NCI-H187 (cell line): ENCODE results near the gene ZCCHC2.

Experiments used
- DNase-seq, 2 experiments: peaks; one replicate each; lab custom pipeline; 2025; lab: John Stamatoyannopoulos, UW

The ZCCHC2 gene

DNA sequence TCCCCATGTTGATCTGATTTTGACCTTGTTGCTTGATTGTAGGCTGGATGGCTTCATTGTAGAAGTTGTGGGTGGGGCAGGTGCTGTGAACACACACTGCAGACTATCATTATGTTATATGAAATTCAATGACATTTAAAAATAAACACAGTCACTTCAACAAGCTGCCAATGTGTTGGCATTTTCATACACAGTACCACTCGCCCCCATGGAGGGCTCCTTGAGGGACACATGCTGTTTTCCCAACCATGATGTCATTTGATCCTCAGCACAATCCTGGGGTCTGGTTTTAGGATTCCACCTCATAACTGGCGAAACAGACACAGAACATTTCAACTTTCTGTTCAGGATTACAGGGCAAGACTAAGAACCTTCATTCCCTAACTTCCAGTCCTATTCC, 86.9 kb downstream of the ZCCHC2 start:
- DNase-seq, result no peak

DNA sequence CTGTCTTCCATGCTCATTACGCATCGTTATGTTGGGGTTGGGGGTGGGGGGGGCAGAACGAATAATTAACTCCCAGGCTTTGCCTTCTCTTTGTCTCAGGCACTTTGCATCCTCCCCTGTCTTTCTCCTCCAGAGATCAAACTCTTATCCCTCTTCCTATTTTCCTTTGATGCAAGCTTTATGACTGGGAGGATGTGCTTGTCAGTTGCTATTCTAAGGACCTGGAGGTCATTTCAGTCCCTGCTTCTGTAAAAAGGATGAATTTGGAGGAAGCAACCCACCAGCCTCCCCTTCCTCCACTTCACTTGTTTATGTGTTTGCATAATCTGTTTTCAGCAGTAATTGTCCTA, 87.5 kb downstream of the ZCCHC2 start:
- DNase-seq, result no peak

DNA sequence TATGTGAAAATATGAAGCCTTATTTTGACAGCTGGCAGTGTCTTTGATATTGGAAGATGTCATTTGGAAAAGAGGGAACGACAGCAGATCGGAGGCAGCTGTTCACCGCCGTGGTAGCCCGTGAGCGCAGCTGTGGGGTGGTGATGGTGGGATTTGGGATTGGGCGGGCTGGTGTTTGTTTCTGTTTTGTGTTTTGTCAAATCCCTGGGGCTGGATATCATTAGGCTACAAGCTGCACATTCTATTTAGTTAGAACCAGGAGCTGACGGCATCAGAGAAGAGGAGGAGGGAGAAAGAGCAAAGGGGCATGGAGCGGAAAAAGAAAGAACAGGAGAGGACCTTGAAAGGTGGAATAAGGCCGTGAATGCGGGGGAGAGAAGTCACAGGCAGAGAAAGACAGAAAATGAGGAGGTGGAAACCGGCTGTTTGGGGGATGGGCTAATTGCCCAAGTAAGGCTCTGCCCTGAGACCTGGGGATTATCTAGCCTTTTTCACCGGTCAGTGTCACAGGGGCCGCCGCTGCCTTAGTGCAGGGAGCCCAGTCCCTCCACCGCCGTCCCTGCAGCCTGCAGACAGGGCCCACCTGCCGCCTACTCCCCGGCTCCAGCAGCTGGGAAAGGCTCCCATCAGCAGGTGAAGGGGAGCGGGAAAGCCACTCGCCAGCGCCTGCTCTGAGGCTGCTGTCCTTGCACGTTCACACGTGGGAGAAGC, 88.0 kb downstream of the ZCCHC2 start:
- no peak for DNase-seq

DNA sequence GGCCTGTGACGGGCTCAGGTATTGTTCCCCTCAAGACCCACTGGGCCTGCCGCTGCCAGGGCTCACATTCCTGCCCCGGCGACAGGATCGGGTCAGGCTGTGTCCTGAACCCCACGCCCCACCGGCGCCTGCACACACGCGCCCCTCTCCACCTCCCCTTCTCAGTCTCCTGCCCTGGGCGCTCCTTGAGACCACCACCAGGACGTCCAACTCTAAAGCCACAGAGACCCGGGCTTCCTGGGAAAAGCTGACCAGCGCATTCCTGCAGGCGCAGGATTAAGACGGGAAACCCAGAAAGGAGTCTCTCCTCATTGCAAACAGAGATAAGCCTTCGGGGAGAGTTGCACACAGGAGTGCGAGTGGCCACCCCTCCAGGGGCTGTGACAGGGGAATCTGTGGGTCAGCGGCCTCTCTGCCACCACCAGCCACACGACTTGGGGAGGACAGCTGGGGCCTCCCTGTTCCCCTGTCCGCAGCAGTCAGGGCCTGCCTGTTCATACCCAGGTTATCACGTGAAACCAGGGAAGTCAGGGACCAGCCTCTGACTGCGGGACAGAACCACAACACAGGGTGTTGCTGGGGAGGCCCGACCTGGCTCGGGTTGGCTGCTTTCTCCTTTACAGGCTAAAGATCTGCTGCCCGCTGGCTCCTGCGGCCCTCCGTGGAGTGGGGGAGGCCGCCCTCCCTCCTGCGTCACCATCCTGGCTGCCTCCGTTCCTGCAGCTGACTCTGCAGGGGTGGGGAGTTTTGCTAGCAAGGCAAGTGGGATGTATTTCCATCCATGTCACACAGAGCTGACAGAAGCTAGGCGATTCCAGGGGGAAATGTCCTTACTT, 88.8 kb downstream of the ZCCHC2 start:
- DNase-seq, result no peak

DNA sequence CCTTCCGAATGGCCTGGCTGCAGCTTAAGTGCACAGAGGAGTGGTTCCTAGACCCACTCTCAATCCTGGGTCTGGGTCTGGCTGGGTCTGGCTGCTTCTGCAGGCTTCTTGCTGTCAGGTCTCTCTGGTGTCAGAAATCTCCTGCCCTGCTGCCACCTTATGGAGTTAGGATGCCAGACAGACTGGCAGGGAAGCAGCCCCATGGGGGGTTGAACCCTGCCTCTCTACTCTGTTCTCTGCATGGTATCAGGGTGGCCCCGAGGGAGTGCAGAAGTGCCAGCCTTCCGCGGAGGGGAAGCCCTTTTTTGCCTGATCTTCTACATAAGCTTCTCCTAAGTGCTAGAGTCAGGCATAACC, 89.4 kb downstream of the ZCCHC2 start:
- no peak for DNase-seq

DNA sequence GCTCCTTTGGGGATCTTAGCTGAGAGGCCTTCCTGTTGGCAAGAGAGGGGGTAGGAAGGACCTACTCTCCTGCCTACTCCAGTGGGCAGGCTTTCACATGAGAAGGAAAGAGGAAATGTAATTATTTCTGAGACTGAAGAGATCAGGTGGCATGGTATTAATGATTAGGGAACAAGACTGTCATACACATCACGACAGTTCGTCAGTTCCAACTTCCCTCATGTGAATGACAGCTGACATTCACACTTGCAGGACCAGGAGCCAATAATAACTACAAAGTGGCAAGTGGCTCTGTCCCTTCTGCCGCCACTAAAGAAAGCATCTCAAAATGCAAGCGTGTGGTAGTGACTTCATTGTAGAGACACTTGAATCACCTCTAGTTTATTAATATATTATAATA, 90.0 kb downstream of the ZCCHC2 start:
- no peak for DNase-seq

DNA sequence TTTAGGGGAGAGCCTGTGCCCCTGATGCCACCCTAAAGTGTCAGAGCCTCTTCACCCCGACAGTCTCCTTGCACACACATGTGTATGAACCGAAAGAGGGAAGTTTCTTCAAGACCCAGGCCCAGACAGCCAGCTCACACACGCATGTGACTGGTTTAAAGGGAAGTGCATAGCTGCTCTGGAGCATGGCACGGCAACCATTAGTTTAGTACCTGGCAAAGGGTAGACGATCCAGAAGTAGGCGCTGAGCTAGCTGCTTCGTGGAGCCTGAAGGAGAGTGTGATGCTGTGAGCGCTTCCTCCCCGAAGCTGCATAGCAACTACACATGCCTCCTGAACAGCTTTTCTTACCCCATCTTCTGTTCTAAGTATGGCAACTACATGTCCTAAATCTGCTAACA, 91.7 kb downstream of the ZCCHC2 start:
- no peak for DNase-seq

DNA sequence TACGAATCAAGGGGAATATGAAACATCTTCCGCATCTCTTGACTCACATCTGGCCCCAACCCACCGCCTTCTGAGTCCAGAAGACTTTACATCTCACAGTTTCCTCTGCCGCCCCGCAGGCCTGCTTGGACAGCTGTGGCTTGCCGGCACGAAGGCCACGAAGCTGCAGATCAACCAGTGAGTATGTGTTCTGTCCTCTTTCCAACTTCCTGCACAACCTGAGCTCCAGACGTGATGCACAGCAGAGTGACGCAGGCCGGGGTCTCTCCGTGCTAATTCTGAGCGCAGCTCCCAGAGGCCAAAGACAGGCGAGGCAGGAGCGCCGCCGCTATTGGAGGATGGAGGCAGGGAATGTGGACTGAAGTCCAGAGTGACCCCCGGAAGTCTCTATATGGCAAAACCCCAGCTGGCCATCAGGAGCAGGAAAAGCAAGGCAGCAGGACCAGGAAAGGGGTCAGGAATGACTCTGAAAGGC, 93.5 kb downstream of the ZCCHC2 start:
- DNase-seq, result no peak

DNA sequence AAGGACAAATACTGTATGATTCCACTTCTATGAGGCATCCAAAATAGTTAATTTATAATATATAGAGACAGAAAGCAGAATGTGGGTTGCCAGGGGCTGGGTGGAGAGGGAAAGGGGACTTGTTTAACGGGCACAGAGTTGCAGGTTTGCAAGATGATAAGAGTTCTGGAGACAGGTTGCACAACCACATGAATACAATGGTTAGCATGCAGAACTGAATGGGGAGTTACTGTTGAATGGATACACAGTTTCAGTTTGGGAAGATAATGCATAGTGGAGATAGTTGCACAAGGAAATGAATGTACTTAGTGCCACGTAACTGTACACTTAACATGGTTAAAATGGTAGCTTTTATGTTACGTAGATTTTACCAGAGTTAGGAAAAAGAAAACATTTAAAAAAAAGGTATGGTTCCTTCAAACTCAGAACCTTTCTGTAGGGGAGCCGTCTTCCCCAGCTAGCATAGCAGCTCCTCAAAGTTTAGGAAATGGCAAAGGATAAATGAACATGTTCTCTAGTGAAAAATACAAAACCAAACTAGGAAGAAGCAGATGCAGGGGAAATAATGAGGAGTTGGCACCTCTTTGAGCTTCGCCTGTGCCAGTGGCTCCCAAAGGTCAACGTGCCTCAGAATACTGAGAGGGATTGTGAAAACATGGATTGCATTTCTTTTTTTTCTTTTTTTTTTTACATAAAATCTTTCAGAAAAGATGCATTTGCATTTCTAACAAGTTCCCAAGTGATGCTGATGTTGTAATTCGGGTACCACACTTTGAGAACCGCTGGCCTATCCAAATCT, 95.2 kb downstream of the ZCCHC2 start:
- no peak for DNase-seq

DNA sequence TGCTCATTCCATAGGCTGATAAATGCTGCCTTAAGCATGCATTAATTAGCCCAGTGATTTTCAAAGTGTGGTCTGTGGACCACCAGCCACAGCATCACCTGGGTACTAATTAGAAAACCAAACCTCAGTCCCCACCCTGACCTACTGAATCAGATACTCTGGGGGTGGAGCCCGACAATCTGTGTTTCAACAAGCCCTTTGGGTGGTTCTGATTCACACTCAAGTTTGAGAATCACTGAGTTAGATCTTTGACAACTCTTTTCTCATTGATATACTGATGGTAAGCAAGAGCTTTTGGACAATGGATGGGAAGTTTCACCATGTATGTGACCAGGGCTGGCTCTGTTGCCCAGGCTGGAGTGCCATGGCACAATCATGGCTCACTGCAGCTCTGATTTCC, 95.9 kb downstream of the ZCCHC2 start:
- DNase-seq, result no peak

DNA sequence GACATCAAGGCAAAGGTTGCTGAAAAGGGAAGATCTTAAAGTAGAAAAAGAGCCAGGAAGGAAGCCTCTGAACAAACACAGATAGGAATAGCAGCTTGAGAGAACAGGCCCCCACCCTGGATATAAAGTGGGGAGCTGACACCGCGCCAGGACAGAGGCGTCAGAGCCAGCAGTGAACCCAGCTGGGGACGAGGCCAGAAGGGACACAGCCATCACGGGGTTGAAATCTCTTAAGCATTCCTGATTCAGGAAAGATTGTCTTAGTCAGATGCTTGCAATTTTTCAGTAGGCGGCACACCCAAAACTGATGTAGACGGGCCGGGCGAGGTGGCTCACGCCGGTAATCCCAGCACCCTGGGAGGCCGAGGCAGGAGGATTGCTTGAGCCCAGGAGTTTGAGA, 98.7 kb downstream of the ZCCHC2 start:
- no peak for DNase-seq

DNA sequence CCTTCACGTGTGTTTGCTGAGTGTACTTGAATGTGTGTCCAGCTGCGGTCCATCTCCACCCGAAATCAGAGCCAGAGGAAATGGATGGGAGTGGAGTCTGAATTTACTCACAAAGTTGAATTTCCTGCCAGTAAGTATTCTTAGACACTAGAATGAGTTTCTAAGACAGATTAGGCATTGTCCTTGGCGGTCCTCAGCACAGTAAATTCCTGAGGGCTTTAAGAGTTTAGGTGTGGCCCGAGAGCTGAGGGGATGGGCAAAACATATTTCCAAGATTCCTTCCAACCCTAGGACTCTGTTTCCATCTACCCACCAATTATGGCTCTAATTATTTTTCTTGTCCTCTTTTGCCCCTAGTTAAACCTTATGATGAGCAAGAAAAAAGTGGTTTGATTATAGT, 102.2 kb downstream of the ZCCHC2 start:
- DNase-seq, result no peak
